GM21786 (cell line): Measurements from ENCODE around the gene ULK2.
"Not testable (repeated sequence)": the region's sequence is repeated elsewhere in the genome, so short reads cannot be mapped to it uniquely, and the experiment has no call there.

ENCODE experiments used
- ATAC-seq: cut with Tn5 transposase; IDR thresholded peaks from one replicate; pipeline ENCODE4 v1.9.1; 2021; ENCODE audit not compliant: unreplicated experiment

ULK2 gene

GRCh38 chr17:19867079-19867328 is 732 bp downstream of the ULK2 start:
- peak; percentile 71 for ATAC-seq

- ATAC-seq = no peak
These were observed 2.7 kb downstream of the ULK2 start for GRCh38 chr17:19865021-19865420.

DNA sequence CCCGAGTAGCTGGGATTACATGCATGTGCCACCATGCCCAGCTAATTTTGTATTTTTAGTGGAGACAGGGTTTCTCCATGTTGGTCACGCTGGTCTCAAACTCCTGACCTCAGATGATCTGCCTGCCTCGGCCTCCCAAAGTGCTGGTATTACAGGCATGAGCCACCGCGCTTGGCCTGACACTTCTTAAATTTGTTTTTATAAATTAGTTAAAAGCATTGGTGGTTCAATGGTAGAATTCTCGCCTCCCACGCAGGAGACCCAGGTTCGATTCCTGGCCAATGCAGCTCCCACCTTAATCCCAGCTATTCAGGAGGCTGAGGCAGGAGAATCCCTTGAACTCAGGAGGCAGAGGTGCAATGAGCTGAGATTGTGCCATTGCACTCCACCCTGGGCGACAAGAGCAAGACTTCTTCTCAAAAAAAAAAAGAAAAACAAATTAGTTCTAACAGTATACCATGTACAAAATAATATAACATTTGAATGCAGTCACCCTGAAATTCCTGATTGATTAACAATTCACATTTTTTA is 7.0 kb downstream of the ULK2 start:
- ATAC-seq = not testable (repeated sequence)

- no peak for ATAC-seq
These were observed 10.1 kb downstream of the ULK2 start for GRCh38 chr17:19857640-19858039.

DNA sequence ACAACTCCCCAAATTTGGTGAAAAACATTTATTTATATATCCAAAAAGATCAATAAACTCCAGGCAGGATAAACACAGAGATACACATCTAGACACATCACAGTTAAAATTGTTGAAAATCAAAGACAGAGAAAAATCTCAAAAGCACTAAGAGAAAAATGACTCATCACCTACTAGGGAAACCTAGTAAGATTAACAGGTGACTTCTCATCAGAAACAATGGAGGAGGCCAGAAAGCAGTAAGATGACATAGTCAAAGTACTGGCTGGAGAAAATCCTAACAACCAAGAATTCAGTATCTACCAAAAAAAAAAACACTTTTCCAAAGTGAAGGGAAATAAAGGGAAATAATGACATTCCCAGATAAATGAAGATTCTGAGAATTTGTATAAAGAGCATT is 33.8 kb downstream of the ULK2 start:
- no peak for ATAC-seq

GRCh38 chr17:19830061-19830460 is 37.7 kb downstream of the ULK2 start:
- ATAC-seq = no peak

DNA sequence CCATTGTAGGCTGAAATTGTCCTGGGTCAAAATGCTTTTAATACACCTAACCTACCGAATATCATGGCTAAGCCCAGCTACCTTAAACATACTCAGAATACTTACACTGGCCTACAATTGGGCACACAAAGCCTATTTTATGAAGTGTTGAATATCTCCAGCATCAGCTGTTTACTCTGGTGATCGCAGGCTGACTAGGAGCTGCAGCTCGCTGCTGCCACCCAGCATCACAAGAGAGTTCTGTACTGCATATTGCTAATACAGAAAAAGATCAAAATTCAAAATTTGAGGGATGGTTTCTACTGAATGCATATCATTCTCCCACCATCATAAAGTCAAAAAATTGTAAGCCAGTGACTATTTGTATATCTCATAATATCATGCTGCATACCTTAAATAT is 55.3 kb downstream of the ULK2 start:
- no peak for ATAC-seq

DNA sequence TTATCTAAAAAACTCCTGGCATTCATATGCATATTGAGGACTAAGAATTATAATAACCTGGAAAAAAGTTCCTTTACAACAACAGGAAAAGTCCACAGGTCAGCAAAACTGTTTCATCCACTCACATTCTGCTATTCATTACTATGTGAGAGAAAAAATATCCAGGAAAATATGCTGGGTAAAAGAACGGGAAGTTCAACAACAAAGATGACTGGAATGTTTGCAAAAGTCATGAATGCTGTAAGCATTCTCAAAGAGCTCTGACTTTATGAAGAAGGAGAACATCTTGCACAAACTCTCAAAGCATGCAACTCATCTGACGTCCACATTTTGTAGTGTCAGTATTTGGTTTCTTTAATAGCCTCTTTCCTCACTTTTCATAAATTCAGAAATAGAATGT is 62.7 kb downstream of the ULK2 start:
- ATAC-seq = no peak

- no peak for ATAC-seq
These were observed 67.2 kb downstream of the ULK2 start for GRCh38 chr17:19800571-19800970.

GRCh38 chr17:19799796-19800195 is 67.9 kb downstream of the ULK2 start:
- no peak for ATAC-seq

DNA sequence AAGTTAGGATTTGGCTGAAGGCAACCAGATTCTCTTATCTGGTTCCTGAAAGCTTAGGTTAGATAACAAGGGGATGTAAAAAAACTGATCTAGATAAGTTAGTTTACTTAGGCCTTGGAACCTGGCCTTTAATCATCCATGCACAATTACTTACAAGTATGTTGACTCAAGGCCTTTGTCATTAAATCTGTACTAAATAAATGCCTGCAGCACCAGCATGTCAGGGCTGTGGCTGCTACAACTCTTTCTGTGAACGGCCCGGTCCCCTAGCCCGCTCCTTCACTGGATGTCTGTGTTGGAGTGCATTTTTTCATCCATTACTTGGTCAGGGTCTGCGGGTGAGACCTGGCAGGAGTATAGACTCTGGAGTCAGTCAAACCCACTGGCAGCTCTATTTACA is 71.3 kb downstream of the ULK2 start:
- no peak for ATAC-seq

- no peak for ATAC-seq
These were observed 75.7 kb downstream of the ULK2 start for GRCh38 chr17:19791918-19792550.

- ATAC-seq = no peak
These were observed 79.9 kb downstream of the ULK2 start for GRCh38 chr17:19787733-19788357.

GRCh38 chr17:19785854-19786253 is 81.9 kb downstream of the ULK2 start:
- ATAC-seq = no peak

GRCh38 chr17:19781488-19782458 is 86.0 kb downstream of the ULK2 start:
- no peak for ATAC-seq

GRCh38 chr17:19780846-19781245 is 86.9 kb downstream of the ULK2 start:
- no peak for ATAC-seq

DNA sequence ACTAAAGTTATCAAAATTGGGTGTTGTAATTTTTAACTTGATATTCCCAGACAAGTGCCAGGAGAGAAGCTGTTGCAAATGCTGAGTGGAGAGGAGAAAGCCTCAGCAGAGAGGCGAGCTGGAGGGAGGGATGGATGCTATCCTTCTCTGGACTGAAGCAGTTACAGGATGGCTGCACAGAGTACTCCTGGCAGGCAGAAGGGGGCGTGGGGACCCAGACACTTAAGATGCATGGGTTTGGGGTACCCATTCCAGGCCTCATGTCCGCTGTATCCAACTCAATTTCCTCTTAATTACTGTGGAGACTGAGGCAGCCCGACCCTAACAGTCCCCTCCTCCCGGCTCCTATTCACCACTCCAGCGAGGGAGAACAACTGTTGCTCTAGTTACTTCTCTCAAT is 94.2 kb downstream of the ULK2 start:
- ATAC-seq = no peak

GRCh38 chr17:19771971-19772630 is 95.6 kb downstream of the ULK2 start:
- ATAC-seq = no peak

- ATAC-seq = no peak
These were observed 96.6 kb downstream of the ULK2 start for GRCh38 chr17:19770985-19771735.

DNA sequence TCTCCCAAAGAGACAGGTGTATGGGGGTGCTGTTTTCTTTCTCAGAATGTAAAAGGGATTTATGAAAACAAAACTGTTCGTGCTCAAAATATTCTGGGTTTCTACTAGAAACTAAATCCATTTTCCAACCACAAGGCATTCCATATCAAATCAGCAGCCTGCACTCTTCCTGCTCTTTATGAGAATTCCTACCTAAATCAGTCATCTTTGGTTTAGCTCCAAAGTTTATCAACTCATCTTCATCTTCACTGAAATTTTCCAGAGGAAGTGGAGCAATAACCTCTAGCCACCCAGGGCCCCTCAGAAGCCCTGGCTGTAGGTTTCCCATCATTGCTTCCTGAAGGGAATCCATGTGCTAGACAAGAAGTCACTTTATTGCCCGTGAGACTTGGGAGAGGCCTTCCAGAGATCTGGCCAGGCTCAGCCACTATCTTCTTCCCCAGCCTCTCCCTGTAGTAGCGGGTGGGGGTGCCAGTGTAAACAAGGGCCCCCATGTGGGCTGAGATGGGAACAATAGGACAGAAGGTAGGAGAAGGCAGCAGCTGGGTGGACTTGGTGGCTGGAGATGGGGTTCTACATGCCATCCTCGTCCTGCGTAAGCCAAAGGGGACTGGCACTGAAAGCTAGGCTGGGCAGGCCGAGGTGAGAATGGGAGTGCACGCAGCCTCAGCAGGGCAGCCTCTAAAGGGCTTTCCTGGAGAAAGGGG is 97.6 kb downstream of the ULK2 start:
- no peak for ATAC-seq
